ENCODE data around the gene ABCB11. TPM values are rescaled to one million over a fixed set of nuclear protein-coding genes. Genes with fewer than 3 reads are reported as not detected.

ABCB11 gene
- total RNA-seq, 2 experiments from 2014 or later = 0.28 TPM; not detected in 1

DNA sequence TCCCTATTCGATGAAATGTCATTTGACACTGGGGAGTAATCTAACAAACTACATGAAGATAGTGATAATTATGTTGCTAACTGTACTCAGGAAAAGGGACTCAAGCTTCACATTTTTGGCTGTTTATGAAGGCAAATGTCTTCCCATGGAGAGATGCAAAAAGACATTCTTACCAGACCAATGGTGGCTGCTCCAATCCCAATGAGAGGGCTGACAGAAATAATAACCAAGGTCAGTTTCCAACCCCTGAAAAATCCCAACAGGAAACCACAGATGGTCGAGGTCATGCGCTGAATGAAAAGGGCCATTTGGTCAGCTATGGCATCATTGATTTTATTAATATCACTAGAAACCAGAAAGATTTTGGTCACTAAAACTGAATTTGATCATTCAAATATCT, 37.6 kb downstream of the ABCB11 start:
- H3K9me3 Mint-ChIP-seq = no peaks in the 10 kb centered on the region
- peaks cover 24% of the 10 kb centered on the region for H3K27me3 Mint-ChIP-seq
- no peak for ATAC-seq (ENCODE audit: low read depth)
- POLR2A ChIA-PET = no interaction called here
- no peak overlapping the region for H3K4me3 Mint-ChIP-seq
- DNase-seq = no peak
- peaks cover 2% of the 10 kb centered on the region for H3K4me1 Mint-ChIP-seq
- H3K27ac Mint-ChIP-seq = no peak overlapping the region
- no peaks in the 10 kb centered on the region for H3K36me3 Mint-ChIP-seq

- peaks cover 2% of the 10 kb centered on the region for H3K9me3 Mint-ChIP-seq
- DNase-seq (no peak), ATAC-seq (ENCODE audit: low read depth) (no peak)
- no peak overlapping the region for H3K4me3 Mint-ChIP-seq
- H3K36me3 Mint-ChIP-seq = no peaks in the 10 kb centered on the region
- H3K4me1 Mint-ChIP-seq = peaks cover under 1% of the 10 kb centered on the region
- POLR2A ChIA-PET = no interaction called here
- peaks cover 24% of the 10 kb centered on the region for H3K27me3 Mint-ChIP-seq
- H3K27ac Mint-ChIP-seq = no peak overlapping the region
These were observed 38.4 kb downstream of the ABCB11 start for GRCh38 chr2:168992591-168993349.

DNA sequence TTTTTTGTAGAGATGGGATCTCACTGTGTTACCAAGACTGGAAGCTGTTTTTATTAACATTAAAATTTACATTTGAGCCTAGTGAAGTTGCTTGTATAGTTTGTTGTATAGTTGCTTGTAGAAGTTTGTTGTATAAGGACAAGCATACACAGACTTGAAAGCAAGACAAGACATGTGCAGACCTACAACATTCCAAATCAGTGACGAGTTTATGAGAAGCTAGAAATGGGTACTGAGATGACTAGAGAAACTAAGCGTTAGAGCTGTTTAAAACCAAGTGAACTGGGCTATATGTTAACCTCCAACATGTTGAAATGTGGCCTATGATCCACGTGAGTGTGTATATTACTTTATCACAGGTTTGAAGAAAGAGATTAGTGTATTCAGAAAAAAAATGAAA, 39.1 kb downstream of the ABCB11 start:
- H3K27me3 Mint-ChIP-seq = peaks cover 24% of the 10 kb centered on the region
- no peaks in the 10 kb centered on the region for H3K4me1 Mint-ChIP-seq
- peaks cover 2% of the 10 kb centered on the region for H3K9me3 Mint-ChIP-seq
- ATAC-seq (ENCODE audit: low read depth) (no peak), DNase-seq (no peak)
- POLR2A ChIA-PET = no interaction called here
- H3K4me3 Mint-ChIP-seq = no peak overlapping the region
- no peak overlapping the region for H3K27ac Mint-ChIP-seq
- no peaks in the 10 kb centered on the region for H3K36me3 Mint-ChIP-seq

DNA sequence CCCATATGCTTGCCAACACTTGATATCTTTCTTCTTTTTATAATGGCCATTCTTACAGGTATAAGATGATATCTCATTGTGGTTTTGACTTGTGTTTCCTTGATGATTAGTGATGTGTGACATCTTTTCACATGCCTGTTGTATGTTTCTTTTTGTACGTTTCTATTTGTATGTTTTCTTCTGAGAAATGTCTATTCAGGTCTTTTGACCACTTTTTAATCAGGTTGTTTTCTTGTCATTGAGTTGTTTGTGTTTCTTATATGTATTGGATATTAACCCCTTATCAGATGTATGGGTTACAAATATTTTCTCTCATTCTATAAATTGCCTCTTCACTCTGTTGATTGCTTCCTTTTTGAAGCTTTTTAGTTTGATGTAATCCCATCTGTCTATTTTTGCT, 42.4 kb downstream of the ABCB11 start:
- no peak overlapping the region for H3K27ac Mint-ChIP-seq
- no peaks in the 10 kb centered on the region for H3K36me3 Mint-ChIP-seq

GRCh38 chr2:168986398-168986943, 44.7 kb downstream of the ABCB11 start:
- no peaks in the 10 kb centered on the region for H3K36me3 Mint-ChIP-seq
- H3K27ac Mint-ChIP-seq = no peak overlapping the region
- no peak for ATAC-seq (ENCODE audit: low read depth)
- no peak overlapping the region for H3K4me3 Mint-ChIP-seq
- POLR2A ChIA-PET = no interaction called here
- H3K27me3 Mint-ChIP-seq = peaks cover 15% of the 10 kb centered on the region
- H3K9me3 Mint-ChIP-seq = peaks cover 2% of the 10 kb centered on the region
- no peaks in the 10 kb centered on the region for H3K4me1 Mint-ChIP-seq
- no peak for DNase-seq

More for the DNA sequence above, 42.4 kb downstream of the ABCB11 start:
- H3K4me1 Mint-ChIP-seq = no peaks in the 10 kb centered on the region
- POLR2A ChIA-PET = no interaction called here
- DNase-seq = no peak
- H3K9me3 Mint-ChIP-seq = peaks cover 2% of the 10 kb centered on the region
- H3K4me3 Mint-ChIP-seq = no peak overlapping the region
- no peak for ATAC-seq (ENCODE audit: low read depth)
- H3K27me3 Mint-ChIP-seq = peaks cover 21% of the 10 kb centered on the region

GRCh38 chr2:168981651-168982050, 49.5 kb downstream of the ABCB11 start:
- DNase-seq (no peak), ATAC-seq (ENCODE audit: low read depth) (no peak)
- Mint-ChIP-seq H3K4me3 (no peak overlapping the region), H3K9me3 (peaks cover 4% of the 10 kb centered on the region), H3K27me3 (peaks cover 7% of the 10 kb centered on the region), H3K27ac (no peak overlapping the region), H3K4me1 (no peaks in the 10 kb centered on the region), H3K36me3 (peaks cover 2% of the 10 kb centered on the region)
- POLR2A ChIA-PET = no interaction called here

- H3K4me3 Mint-ChIP-seq = no peak overlapping the region
- H3K4me1 Mint-ChIP-seq = no peaks in the 10 kb centered on the region
- POLR2A ChIA-PET = no interaction called here
- H3K36me3 Mint-ChIP-seq = peaks cover 2% of the 10 kb centered on the region
- peaks cover 4% of the 10 kb centered on the region for H3K9me3 Mint-ChIP-seq
- H3K27ac Mint-ChIP-seq = no peak overlapping the region
- no peaks in the 10 kb centered on the region for H3K27me3 Mint-ChIP-seq
- ATAC-seq (ENCODE audit: low read depth) (no peak), DNase-seq (no peak)
These were observed 52.7 kb downstream of the ABCB11 start for GRCh38 chr2:168978461-168978861.

GRCh38 chr2:168977608-168978007, 53.5 kb downstream of the ABCB11 start:
- H3K27ac Mint-ChIP-seq = no peak overlapping the region

GRCh38 chr2:168976034-168976654, 55.0 kb downstream of the ABCB11 start:
- DNase-seq (no peak), ATAC-seq (ENCODE audit: low read depth) (peak; percentile 34)
- H3K4me3 Mint-ChIP-seq = no peak overlapping the region
- no peaks in the 10 kb centered on the region for H3K27me3 Mint-ChIP-seq
- POLR2A ChIA-PET = no interaction called here
- no peaks in the 10 kb centered on the region for H3K4me1 Mint-ChIP-seq
- peaks cover 1% of the 10 kb centered on the region for H3K36me3 Mint-ChIP-seq
- peaks cover 4% of the 10 kb centered on the region for H3K9me3 Mint-ChIP-seq
- H3K27ac Mint-ChIP-seq = no peak overlapping the region

More at GRCh38 chr2:168977608-168978007, 53.5 kb downstream of the ABCB11 start:
- no peaks in the 10 kb centered on the region for H3K4me1 Mint-ChIP-seq
- POLR2A ChIA-PET = no interaction called here
- ATAC-seq (ENCODE audit: low read depth) (no peak), DNase-seq (no peak)
- peaks cover 2% of the 10 kb centered on the region for H3K36me3 Mint-ChIP-seq
- H3K4me3 Mint-ChIP-seq = no peak overlapping the region
- no peaks in the 10 kb centered on the region for H3K27me3 Mint-ChIP-seq
- peaks cover 4% of the 10 kb centered on the region for H3K9me3 Mint-ChIP-seq

GRCh38 chr2:168974428-168974827, 56.7 kb downstream of the ABCB11 start:
- Mint-ChIP-seq H3K27ac (no peak overlapping the region), H3K4me1 (no peaks in the 10 kb centered on the region), H3K36me3 (no peaks in the 10 kb centered on the region), H3K9me3 (peaks cover 4% of the 10 kb centered on the region), H3K27me3 (no peaks in the 10 kb centered on the region), H3K4me3 (no peak overlapping the region)
- DNase-seq = no peak
- POLR2A ChIA-PET = no interaction called here
- peak; percentile 31 for ATAC-seq (ENCODE audit: low read depth)

DNA sequence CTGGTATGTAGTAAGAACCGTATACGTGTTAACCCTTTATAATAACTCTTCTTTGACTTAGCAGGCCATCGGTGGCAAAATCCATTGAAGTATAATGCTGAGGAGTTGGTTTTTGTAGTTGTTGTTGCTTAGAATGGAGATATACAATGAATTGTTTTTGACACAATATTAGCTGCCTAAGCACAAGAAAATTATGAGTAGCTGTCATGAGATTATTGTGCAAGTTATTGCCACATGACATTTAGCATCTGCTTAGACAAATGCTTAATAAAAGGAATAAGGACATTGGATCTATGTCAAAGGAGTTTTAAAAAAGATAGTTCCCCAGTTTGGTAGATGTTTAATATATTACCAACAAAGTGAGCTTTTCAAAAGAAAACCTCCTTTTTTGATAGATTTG, 59.9 kb downstream of the ABCB11 start:
- POLR2A ChIA-PET = no interaction called here
- ATAC-seq (ENCODE audit: low read depth) (no peak), DNase-seq (no peak)
- H3K4me1 Mint-ChIP-seq = no peaks in the 10 kb centered on the region
- no peak overlapping the region for H3K4me3 Mint-ChIP-seq
- H3K27me3 Mint-ChIP-seq = peaks cover 20% of the 10 kb centered on the region
- no peaks in the 10 kb centered on the region for H3K9me3 Mint-ChIP-seq
- H3K27ac Mint-ChIP-seq = no peak overlapping the region
- no peaks in the 10 kb centered on the region for H3K36me3 Mint-ChIP-seq

- Mint-ChIP-seq H3K9me3 (no peaks in the 10 kb centered on the region), H3K4me3 (no peak overlapping the region)
- POLR2A ChIA-PET = no interaction called here
These were observed 60.4 kb downstream of the ABCB11 start for GRCh38 chr2:168970711-168971233.

DNA sequence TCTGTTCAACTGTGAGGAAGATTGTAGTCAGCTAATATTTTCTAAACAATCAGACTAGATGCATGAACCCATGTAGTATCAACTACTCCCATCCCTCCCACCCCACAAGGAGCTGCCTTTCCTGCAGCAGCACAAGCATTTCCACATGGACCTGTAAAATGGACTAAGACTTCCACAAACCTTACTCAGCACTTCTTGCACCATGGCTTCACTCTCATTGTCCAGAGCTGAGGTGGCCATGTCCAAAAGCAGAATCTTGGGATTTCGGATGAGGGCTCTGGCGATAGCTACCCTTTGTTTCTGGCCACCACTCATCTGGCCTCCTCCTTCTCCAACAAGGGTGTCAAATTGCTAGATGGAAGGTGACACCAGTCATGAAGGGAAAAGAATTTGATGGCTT, 61.3 kb downstream of the ABCB11 start:
- Mint-ChIP-seq H3K27ac (no peak overlapping the region), H3K4me1 (peaks cover 8% of the 10 kb centered on the region), H3K9me3 (no peaks in the 10 kb centered on the region), H3K4me3 (no peak overlapping the region), H3K27me3 (peaks cover 23% of the 10 kb centered on the region), H3K36me3 (peaks cover 4% of the 10 kb centered on the region)
- DNase-seq (no peak), ATAC-seq (ENCODE audit: low read depth) (no peak)
- POLR2A ChIA-PET = no interaction called here

More at GRCh38 chr2:168970711-168971233, 60.4 kb downstream of the ABCB11 start:
- ATAC-seq (ENCODE audit: low read depth) (no peak), DNase-seq (no peak)
- H3K27me3 Mint-ChIP-seq = peaks cover 22% of the 10 kb centered on the region
- H3K4me1 Mint-ChIP-seq = peaks cover 2% of the 10 kb centered on the region
- peaks cover 3% of the 10 kb centered on the region for H3K36me3 Mint-ChIP-seq
- H3K27ac Mint-ChIP-seq = no peak overlapping the region

DNA sequence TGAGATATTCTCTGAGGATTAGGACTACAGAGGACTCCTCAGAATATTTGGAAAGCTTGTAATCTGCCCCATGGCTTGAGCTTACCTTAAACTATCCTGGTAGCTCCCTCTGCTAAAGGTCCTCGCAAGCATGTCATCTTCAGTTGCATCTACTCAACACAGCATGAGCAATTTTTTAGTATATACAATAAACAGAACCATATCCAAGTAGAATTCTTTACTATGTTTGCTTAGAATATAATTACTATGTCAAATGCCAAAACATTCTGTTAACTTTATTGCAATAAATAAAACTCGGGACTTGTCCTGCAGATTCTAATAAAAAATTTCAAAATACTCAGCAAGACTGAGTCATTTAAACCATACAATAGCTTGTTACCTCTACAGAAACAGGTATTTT, 62.8 kb downstream of the ABCB11 start:
- H3K36me3 Mint-ChIP-seq = peaks cover 4% of the 10 kb centered on the region
- H3K9me3 Mint-ChIP-seq = no peaks in the 10 kb centered on the region
- H3K27ac Mint-ChIP-seq = no peak overlapping the region
- H3K27me3 Mint-ChIP-seq = peaks cover 23% of the 10 kb centered on the region
- POLR2A ChIA-PET = no interaction called here
- H3K4me3 Mint-ChIP-seq = no peak overlapping the region
- DNase-seq (no peak), ATAC-seq (ENCODE audit: low read depth) (no peak)
- H3K4me1 Mint-ChIP-seq = peaks cover 18% of the 10 kb centered on the region
